HG03565 (cell line): ENCODE measurements around the gene NXF2.
"Not testable (repeated sequence)": the region's sequence is repeated elsewhere in the genome, so short reads cannot be mapped to it uniquely, and the experiment has no call there.

ENCODE experiments used
- ATAC-seq: cut with Tn5 transposase; IDR thresholded peaks from one replicate; pipeline ENCODE4 v1.9.1; 2021; ENCODE audit warnings: mild to moderate bottlenecking, moderate library complexity; ENCODE audit not compliant: unreplicated experiment

The NXF2 gene

DNA sequence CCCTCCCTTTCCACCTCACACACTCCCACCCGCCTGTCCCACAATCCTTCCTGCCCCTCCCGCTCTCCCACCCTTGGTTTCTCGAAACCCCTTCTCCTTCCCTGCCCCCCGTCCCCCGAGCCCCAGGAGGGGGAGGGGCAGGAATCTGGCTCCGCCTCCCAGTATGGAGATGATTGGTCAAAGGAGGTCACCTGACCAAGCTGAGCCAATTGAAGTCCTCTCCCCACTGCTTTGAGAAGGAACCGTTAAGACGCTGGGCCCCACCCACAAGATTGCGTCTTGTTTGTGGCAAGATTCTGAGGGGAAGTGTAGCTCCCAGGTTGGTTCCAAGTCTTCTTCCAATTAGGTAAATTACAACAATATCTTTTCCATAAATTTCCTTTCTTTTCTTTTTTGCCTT is at the start of gene NXF2:
Gene NXF2, plus strand, starts transcription at position 275 of the 400 bp plus-strand sequence. CDS start 59,912 bp downstream, outside the sequence.
- ATAC-seq, result not testable (repeated sequence)

DNA sequence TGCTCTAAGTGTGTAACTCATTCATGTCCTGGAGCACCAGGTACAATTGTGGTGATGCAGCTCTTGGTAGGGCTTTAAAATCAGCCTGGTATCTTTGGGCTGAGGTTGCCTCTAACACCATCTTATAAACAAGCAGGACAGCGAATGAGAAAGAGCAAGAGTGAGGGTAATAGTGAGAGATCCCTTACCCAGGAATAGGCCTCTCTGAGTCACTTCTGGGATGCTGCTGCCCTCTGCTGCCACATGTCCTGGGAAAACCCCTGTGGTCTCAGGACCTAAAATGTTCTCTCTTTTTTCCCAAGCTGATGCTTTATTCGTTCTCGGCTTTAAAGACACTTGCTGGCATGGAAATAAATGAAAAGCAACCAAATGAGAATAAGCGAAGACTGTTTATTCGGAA is 39.0 kb upstream of the NXF2 start:
- ATAC-seq, result not testable (repeated sequence)

DNA sequence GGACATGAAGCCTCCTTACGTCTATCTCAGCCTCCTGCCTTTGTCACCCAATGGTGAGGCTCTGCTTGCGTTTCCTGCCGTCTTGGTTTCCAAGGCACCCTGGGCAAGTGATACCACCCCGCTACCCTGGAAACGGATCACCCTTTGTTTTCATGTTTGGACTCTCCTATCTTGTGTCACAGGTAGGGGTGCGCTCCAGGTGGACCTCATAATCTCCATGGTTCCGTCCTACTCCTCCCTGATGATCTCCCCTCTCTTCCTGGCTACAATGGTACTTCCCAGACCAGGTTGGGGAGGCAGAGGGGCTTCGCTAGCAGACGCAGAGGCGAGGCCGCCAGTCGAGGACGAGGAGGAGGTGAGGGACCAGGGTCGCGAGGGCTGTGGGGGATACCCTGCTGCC is 32.0 kb upstream of the NXF2 start, which contains the start of gene TCP11X1:
Gene TCP11X1, plus strand, starts transcription at position 316 of the 400 bp plus-strand sequence.
- not testable (repeated sequence) for ATAC-seq

- not testable (repeated sequence) for ATAC-seq
Measured at GRCh38 chrX:102216497-102216896, 30.5 kb upstream of the NXF2 start.

DNA sequence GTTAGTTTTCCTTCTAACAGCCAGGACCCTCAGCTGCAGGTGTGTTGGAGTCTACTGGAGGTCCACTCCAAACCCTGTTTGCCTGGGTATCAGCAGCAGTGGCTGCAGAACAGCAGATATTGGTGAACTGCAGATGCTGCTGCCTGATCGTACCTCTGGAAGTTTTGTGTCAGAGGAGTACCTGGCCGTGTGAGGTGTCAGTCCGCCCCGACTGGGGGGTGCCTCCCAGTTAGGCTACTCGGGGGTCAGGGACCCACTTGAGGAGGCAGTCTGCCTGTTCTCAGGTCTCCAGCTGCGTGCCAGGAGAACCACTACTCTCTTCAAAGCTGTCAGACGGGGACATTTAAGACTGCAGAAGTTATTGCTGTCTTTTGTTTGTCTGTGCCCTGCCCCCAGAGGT is 11.3 kb upstream of the NXF2 start:
- ATAC-seq, result not testable (repeated sequence)

- ATAC-seq, result not testable (repeated sequence)
Measured at GRCh38 chrX:102240265-102240664, 6.7 kb upstream of the NXF2 start.

- ATAC-seq, result not testable (repeated sequence)
Measured at GRCh38 chrX:102272231-102272630, 25.3 kb downstream of the NXF2 start.

- ATAC-seq, result no peak
Measured at GRCh38 chrX:102338162-102338561, 91.2 kb downstream of the NXF2 start.

GRCh38 chrX:102339312-102340298 is 92.6 kb downstream of the NXF2 start:
- no peak for ATAC-seq

GRCh38 chrX:102341867-102342266 is 94.9 kb downstream of the NXF2 start:
- no peak for ATAC-seq

- no peak for ATAC-seq
Measured at GRCh38 chrX:102345916-102346315, 98.9 kb downstream of the NXF2 start.
